LHCN-M2 (cell line): Measurements from ENCODE around the gene OLFML2B. TPM values are rescaled to one million over a fixed set of nuclear protein-coding genes. Genes with fewer than 3 reads are reported as not detected.
A peak's percentile ranks its signal among the peaks of the same experiment; 100 is the strongest.
"Not testable (repeated sequence)": the region's sequence is repeated elsewhere in the genome, so short reads cannot be mapped to it uniquely, and the experiment has no call there.

ENCODE experiments used
- DNase-seq: peaks from one replicate; pipeline ENCODE4 v3.0.0-alpha.2; 2012; ENCODE audit warnings: low read depth
- polyA plus RNA-seq: library from polyadenylated mRNA; unstranded; fragments of >200 nt; gene quantifications from one replicate; pipeline ENCODE4 v1.2.1, GENCODE V29; 2012; ENCODE audit warnings: missing spikeins
- total RNA-seq: library from RNA; depleted of rRNA; stranded (reverse); fragments of >200 nt; gene quantifications from 2 replicates; pipeline ENCODE4 v1.2.3, GENCODE V29; 2014; rRNA removed

OLFML2B gene
- 83.4 and 87.1 TPM in 2 replicates for total RNA-seq
- polyA plus RNA-seq = 49.5 TPM

- DNase-seq = peak; percentile 91
Observed at GRCh38 chr1:162023547-162024501, at the start of gene OLFML2B. Gene OLFML2B (minus strand): TSS chr1:162023869. CDS start chr1:162023430, 439 bp downstream.

- no peak for DNase-seq
Observed at GRCh38 chr1:162072740-162073139, 49.1 kb upstream of the OLFML2B start.

GRCh38 chr1:162070825-162071224 lies 47.2 kb upstream of the OLFML2B start:
- DNase-seq = no peak

- no peak for DNase-seq
Observed at GRCh38 chr1:162070094-162070748, 46.6 kb upstream of the OLFML2B start.

- peak; percentile 42 for DNase-seq
Observed at GRCh38 chr1:162069334-162070093, 45.8 kb upstream of the OLFML2B start, which contains the start of gene NOS1AP. Gene NOS1AP (plus strand): TSS chr1:162069691. CDS start chr1:162070178, 487 bp downstream.

GRCh38 chr1:162068301-162068700 lies 44.6 kb upstream of the OLFML2B start:
- no peak for DNase-seq

GRCh38 chr1:162067466-162067865 lies 43.8 kb upstream of the OLFML2B start:
- no peak for DNase-seq

GRCh38 chr1:162066836-162067235 lies 43.2 kb upstream of the OLFML2B start:
- not testable (repeated sequence) for DNase-seq

- no peak for DNase-seq
Observed at GRCh38 chr1:162065016-162065415, 41.3 kb upstream of the OLFML2B start.

- DNase-seq = no peak
Observed at GRCh38 chr1:162062542-162063015, 38.9 kb upstream of the OLFML2B start.

- no peak for DNase-seq
Observed at GRCh38 chr1:162060314-162060713, 36.6 kb upstream of the OLFML2B start.

- DNase-seq = no peak
Observed at GRCh38 chr1:162059721-162060120, 36.1 kb upstream of the OLFML2B start.

GRCh38 chr1:162056579-162056978 lies 32.9 kb upstream of the OLFML2B start:
- no peak for DNase-seq

GRCh38 chr1:162056043-162056442 lies 32.4 kb upstream of the OLFML2B start:
- DNase-seq = peak; percentile 76

GRCh38 chr1:162055062-162055461 lies 31.4 kb upstream of the OLFML2B start:
- DNase-seq = peak; percentile 86

- DNase-seq = not testable (repeated sequence)
Observed at GRCh38 chr1:162053949-162054348, 30.3 kb upstream of the OLFML2B start.

- no peak for DNase-seq
Observed at GRCh38 chr1:162046921-162047320, 23.3 kb upstream of the OLFML2B start.

GRCh38 chr1:162042361-162042760 lies 18.7 kb upstream of the OLFML2B start:
- no peak for DNase-seq

- no peak for DNase-seq
Observed at GRCh38 chr1:162040657-162041056, 17.0 kb upstream of the OLFML2B start.

GRCh38 chr1:162040001-162040400 lies 16.3 kb upstream of the OLFML2B start:
- DNase-seq = no peak

- DNase-seq = no peak
Observed at GRCh38 chr1:162038624-162039023, 15.0 kb upstream of the OLFML2B start.

- DNase-seq = no peak
Observed at GRCh38 chr1:162036163-162036562, 12.5 kb upstream of the OLFML2B start.
